Measurements from ENCODE around the gene NELL1.

DNA sequence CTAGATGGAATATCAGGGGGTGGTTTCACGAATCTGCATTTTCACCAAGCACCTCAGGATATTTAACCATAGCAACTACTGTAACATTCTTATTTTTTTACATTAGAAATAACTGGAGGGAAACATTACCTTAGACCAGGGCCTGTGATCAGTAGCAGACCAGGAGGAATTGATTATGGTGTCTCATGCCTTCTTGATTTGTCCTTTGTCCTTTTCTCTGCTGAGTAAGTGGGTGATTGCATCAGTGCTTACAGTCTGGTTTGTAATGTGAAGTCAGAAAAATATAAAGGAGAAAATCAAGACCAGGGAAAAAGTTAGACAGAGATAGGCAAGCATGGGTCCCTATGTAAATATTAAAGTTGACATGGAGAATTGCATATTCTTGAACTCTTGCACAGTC lies 703.3 kb downstream of the NELL1 start:
- no peak for TF ChIP-seq POLR2AphosphoS5 (IDR thresholded peaks at IDR 0.05; ENCODE audit: insufficient read depth, low read depth, low read length)
- no peak for TF ChIP-seq MYC (IDR thresholded peaks at IDR 0.05; ENCODE audit: low read depth, low read length)
- TF ChIP-seq, protein P1, sequence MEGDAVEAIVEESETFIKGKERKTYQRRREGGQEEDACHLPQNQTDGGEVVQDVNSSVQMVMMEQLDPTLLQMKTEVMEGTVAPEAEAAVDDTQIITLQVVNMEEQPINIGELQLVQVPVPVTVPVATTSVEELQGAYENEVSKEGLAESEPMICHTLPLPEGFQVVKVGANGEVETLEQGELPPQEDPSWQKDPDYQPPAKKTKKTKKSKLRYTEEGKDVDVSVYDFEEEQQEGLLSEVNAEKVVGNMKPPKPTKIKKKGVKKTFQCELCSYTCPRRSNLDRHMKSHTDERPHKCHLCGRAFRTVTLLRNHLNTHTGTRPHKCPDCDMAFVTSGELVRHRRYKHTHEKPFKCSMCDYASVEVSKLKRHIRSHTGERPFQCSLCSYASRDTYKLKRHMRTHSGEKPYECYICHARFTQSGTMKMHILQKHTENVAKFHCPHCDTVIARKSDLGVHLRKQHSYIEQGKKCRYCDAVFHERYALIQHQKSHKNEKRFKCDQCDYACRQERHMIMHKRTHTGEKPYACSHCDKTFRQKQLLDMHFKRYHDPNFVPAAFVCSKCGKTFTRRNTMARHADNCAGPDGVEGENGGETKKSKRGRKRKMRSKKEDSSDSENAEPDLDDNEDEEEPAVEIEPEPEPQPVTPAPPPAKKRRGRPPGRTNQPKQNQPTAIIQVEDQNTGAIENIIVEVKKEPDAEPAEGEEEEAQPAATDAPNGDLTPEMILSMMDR (IDR thresholded peaks at IDR 0.05; ENCODE audit: extremely low read depth in 1 of 2, insufficient read depth in 1 of 2, low read depth in 1 of 2, low read length in 2 of 2) = no peak

Measured in endothelial cell of umbilical vein (primary cell).